ENCODE data around the gene TMEM187.

- TF ChIP-seq CTCF (IDR thresholded peaks at IDR 0.05) = no peak
- TF ChIP-seq EZH2 (IDR thresholded peaks at IDR 0.05; ENCODE audit: borderline replicate concordance, insufficient read depth, low read depth, low read length, poor library complexity, severe bottlenecking) = no peak
These were observed 21.4 kb downstream of the TMEM187 start for GRCh38 chrX:153993978-153994377.
